WTC11 (cell line): Measurements from ENCODE around the gene XRCC1.

Source experiments
- ATF3 ChIP-seq: sonication (generic); formaldehyde crosslinking; conservative IDR thresholded peaks from 2 replicates; pipeline ENCODE4 v1.8.1; 2022; ENCODE audit warnings: mild to moderate bottlenecking, missing genetic modification reagents
- JUN ChIP-seq: sonication (generic); formaldehyde crosslinking; IDR thresholded peaks from 2 replicates; pipeline ENCODE4 v1.8.0; 2023; ENCODE audit warnings: mild to moderate bottlenecking, missing genetic modification reagents
- KAT7 ChIP-seq: sonication (generic); formaldehyde crosslinking; IDR thresholded peaks from 2 replicates; pipeline ENCODE4 v1.8.1; 2023; ENCODE audit warnings: missing genetic modification reagents, mild to moderate bottlenecking, borderline replicate concordance
- MAX ChIP-seq: sonication (generic); formaldehyde crosslinking; IDR thresholded peaks from 2 replicates; pipeline ENCODE4 v1.8.0; 2022; ENCODE audit warnings: mild to moderate bottlenecking, missing genetic modification reagents
- TF ChIP-seq, protein P1 (sequence below): fragments of 200-600 bp; IDR thresholded peaks from 2 replicates; pipeline ENCODE4 v1.8.0; 2022; ENCODE audit warnings: antibody characterized with exemption

DNA sequence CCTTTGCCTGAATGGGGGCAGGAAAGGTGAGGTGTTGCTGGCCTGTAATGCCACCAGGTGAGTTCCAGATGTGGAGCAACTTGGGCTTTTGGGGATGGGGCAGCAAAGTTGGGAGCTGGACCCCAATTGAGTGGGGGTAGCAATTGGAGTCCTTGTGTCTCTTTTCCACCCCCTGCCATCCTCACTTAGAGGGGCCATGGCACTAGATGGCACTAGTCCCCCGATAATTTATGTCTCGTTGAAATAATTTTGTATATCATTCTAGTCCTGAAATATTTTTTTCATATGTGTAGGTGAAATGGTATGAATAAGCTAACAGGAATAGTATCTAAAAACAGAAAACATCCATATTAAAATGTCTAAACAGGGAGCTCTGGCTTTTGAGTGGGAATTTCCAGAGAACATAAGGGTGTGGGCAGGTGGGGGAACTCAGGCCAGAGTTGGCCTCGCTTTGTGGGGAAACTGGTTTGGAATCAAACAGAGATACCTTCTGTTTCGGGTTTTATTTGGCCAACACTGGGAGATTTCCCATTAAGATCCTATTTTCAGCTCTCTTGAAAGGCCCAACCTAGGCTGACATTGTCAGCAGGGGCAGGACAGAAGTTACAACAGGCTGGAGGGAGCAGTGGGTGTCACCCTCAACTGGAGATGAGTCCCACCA, 24.4 kb upstream of the XRCC1 start:
- TF ChIP-seq JUN: no peak
- no peak for TF ChIP-seq KAT7 (CRISPR knock-in tag)
- TF ChIP-seq, protein P1, sequence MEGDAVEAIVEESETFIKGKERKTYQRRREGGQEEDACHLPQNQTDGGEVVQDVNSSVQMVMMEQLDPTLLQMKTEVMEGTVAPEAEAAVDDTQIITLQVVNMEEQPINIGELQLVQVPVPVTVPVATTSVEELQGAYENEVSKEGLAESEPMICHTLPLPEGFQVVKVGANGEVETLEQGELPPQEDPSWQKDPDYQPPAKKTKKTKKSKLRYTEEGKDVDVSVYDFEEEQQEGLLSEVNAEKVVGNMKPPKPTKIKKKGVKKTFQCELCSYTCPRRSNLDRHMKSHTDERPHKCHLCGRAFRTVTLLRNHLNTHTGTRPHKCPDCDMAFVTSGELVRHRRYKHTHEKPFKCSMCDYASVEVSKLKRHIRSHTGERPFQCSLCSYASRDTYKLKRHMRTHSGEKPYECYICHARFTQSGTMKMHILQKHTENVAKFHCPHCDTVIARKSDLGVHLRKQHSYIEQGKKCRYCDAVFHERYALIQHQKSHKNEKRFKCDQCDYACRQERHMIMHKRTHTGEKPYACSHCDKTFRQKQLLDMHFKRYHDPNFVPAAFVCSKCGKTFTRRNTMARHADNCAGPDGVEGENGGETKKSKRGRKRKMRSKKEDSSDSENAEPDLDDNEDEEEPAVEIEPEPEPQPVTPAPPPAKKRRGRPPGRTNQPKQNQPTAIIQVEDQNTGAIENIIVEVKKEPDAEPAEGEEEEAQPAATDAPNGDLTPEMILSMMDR: no peak
- TF ChIP-seq MAX (CRISPR knock-in tag): no peak
- TF ChIP-seq ATF3 (CRISPR knock-in tag): no peak
